ENCODE results near the gene ZNF175.

DNA sequence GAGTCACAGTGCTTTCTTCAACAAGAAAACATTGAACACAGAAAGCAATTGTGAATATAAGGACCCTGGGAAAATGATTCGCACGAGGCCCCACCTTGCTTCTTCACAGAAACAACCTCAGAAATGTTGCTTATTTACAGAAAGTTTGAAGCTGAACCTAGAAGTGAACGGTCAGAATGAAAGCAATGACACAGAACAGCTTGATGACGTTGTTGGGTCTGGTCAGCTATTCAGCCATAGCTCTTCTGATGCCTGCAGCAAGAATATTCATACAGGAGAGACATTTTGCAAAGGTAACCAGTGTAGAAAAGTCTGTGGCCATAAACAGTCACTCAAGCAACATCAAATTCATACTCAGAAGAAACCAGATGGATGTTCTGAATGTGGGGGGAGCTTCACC is 15.7 kb downstream of the ZNF175 start:
- no peak for TF ChIP-seq TAF1 (IDR thresholded peaks at IDR 0.05; ENCODE audit: borderline replicate concordance, low read depth, low read length)
- no peak for TF ChIP-seq POLR2AphosphoS5 (IDR thresholded peaks at IDR 0.05; ENCODE audit: low read depth, low read length)
- TF ChIP-seq POLR2A (IDR thresholded peaks at IDR 0.05; ENCODE audit: low read depth, low read length), result no peak
